Stromal cell of bone marrow (primary cell): ENCODE measurements around the gene SNAPC2.

Experiments used
- DNase-seq: peaks from one replicate; pipeline ENCODE4 v3.0.0-alpha.2; 2012; ENCODE audit warnings: low read depth

Gene SNAPC2

GRCh38 chr19:7919610-7920518, at the start of gene SNAPC2:
TSS of gene SNAPC2 (plus strand) at chr19:7920338. CDS start at chr19:7920367, 29 bp downstream.
- peak; percentile 88 for DNase-seq

GRCh38 chr19:7870571-7871436, 49.3 kb upstream of the SNAPC2 start:
- DNase-seq: no peak

- DNase-seq: peak; percentile 77
These were observed 48.5 kb upstream of the SNAPC2 start for GRCh38 chr19:7871437-7872305.

- DNase-seq: no peak
These were observed 47.6 kb upstream of the SNAPC2 start for GRCh38 chr19:7872306-7873204.

- no peak for DNase-seq
These were observed 46.6 kb upstream of the SNAPC2 start for GRCh38 chr19:7873304-7874075.

- DNase-seq: no peak
These were observed 45.9 kb upstream of the SNAPC2 start, which contains the start of gene PRR36 for GRCh38 chr19:7874076-7874896. TSS of gene PRR36 (minus strand) at chr19:7874390. CDS start at chr19:7873689, 701 bp downstream.

GRCh38 chr19:7874897-7875273, 45.3 kb upstream of the SNAPC2 start:
- DNase-seq: no peak

GRCh38 chr19:7877249-7877836, 42.8 kb upstream of the SNAPC2 start:
- DNase-seq: no peak

GRCh38 chr19:7879111-7879807, 40.9 kb upstream of the SNAPC2 start:
- no peak for DNase-seq

GRCh38 chr19:7879836-7880235, 40.3 kb upstream of the SNAPC2 start:
- no peak for DNase-seq

GRCh38 chr19:7881910-7882309, 38.2 kb upstream of the SNAPC2 start:
- no peak for DNase-seq

- DNase-seq: no peak
These were observed 37.0 kb upstream of the SNAPC2 start for GRCh38 chr19:7883105-7883504.

GRCh38 chr19:7883796-7884570, 36.2 kb upstream of the SNAPC2 start:
- DNase-seq: no peak

GRCh38 chr19:7885818-7886217, 34.3 kb upstream of the SNAPC2 start:
- no peak for DNase-seq

GRCh38 chr19:7887408-7888144, 32.6 kb upstream of the SNAPC2 start:
- DNase-seq: no peak

GRCh38 chr19:7888145-7888825, 31.9 kb upstream of the SNAPC2 start, which contains the start of gene LRRC8E:
TSS of gene LRRC8E (plus strand) at chr19:7888510. CDS start at chr19:7895604, 7,094 bp downstream.
- peak; percentile 52 for DNase-seq
